Body of pancreas (tissue), 4 donors: ENCODE data around the gene FOXL2NB.

ENCODE experiments used
- CTCF ChIP-seq, 7 experiments: fragments of 450-650 bp in 4 of 7; fragments of 200-600 bp in 3 of 7; sonication (generic) in 3 of 7; IDR thresholded peaks; one replicate each; pipeline ENCODE4 v1.5.1; 2016 to 2019; ENCODE audit warnings: antibody characterized with exemption in 7 of 7
- POLR2A ChIP-seq, 3 donors: fragments of 450-650 bp; IDR thresholded peaks; one replicate each; pipeline ENCODE4 v1.6.1; 2016; ENCODE audit warnings: antibody characterized with exemption in 3 of 3, mild to moderate bottlenecking in 2 of 3

- no peak for TF ChIP-seq CTCF (IDR thresholded peaks at IDR 0.05)
- TF ChIP-seq POLR2A (IDR thresholded peaks at IDR 0.05): no peak
These were observed 27.4 kb downstream of the FOXL2NB start for GRCh38 chr3:138974462-138974861.
